HG03575 (cell line): Measurements from ENCODE around the gene AGBL4.
A peak's percentile ranks its signal among the peaks of the same experiment; 100 is the strongest.

ENCODE experiments used
- ATAC-seq: cut with Tn5 transposase; IDR thresholded peaks from one replicate; pipeline ENCODE4 v1.9.1; 2021; ENCODE audit not compliant: unreplicated experiment, insufficient number of reproducible peaks, low FRiP score; ENCODE audit errors: extremely low read depth

AGBL4 gene

DNA sequence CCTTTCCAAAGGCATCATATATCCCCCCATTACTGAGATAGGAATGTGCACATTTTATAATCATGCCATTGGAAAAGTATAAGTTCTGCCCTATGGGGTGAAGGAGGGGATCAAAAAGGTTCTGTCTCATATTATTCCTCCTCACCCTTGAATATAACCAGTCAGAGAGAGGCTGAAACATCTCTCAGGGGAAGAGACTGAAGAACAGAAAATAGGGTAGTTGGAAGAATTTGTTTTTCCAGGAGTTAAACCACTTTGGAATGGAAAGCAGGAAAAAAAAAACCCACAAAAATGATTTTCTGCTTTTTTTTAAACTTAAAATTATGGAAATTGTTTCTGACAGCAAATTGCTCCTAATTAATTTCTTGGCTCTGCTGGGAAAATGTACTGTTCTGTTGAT is 1194.3 kb downstream of the AGBL4 start:
- ATAC-seq = no peak

DNA sequence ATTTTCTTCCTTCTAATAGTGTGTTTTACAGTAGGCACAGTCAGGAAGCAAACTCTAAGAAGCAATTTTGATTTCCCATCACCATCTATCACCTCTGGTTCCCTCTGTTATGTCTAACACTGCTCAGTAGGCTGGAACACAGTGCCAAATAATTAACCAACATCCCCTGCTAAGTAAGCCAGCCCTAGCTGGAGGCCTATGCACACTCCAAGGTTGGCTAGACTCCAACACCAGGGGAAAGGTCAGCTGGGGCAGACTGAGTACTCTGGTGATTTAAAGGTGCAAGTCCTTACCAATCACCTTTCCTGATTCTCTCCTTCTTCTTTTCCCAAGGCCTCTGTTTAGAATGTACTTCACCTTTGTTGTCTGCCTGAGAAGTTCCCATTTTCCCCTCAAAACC is 1200.6 kb downstream of the AGBL4 start:
- ATAC-seq = no peak

DNA sequence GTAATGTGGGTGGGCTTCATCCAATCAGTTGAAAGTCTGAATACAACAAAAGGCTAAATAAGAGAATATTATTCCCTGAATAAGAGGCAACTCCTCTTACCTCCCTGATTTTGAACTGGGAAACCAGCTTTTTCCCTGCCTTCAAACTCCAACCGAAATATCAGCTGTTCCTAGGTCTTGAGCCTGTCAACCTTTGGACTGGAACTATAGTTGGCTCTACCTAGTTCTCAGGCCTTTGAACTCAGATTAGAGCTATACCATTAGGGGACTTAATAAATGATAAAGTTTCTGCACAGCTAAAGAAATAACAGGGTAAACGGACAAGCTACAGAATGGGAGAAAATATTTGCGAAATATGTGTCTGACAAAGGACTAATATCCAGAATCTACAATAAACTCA is 1203.3 kb downstream of the AGBL4 start:
- ATAC-seq = no peak

DNA sequence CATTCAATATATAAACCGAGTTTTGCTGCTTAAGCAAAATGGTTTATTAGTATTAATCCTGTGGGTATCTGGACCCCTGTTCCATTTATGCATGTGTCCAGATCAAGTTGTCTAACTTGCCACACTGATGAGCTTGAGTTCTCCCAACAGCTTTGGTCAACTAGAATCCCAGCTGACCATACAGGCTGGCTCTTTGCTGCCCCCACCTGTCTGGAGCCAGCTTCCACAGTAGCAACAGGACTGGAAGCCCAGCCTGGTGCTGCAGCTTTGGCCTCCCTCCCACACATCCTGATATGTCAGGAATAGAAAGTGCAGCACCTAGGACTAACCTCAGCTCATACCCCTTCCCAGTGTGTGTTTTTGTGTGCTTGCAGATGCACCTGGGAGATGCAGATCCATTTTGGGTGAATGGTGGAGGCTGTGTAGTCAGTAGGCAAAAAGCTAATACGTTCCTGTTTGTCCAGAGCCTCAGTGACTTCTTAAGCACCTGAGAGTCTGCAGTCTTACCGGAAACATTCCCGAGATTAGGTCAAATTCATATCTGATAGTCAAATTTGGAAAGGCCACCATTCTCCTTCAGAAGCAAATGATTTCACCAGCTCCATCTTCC is 1206.1 kb downstream of the AGBL4 start:
- no peak for ATAC-seq

GRCh38 chr1:48810740-48811139 is 1213.0 kb downstream of the AGBL4 start:
- no peak for ATAC-seq

GRCh38 chr1:48808496-48808895 is 1215.3 kb downstream of the AGBL4 start:
- no peak for ATAC-seq

- ATAC-seq = no peak
Measured at GRCh38 chr1:48807554-48808260, 1216.0 kb downstream of the AGBL4 start.

DNA sequence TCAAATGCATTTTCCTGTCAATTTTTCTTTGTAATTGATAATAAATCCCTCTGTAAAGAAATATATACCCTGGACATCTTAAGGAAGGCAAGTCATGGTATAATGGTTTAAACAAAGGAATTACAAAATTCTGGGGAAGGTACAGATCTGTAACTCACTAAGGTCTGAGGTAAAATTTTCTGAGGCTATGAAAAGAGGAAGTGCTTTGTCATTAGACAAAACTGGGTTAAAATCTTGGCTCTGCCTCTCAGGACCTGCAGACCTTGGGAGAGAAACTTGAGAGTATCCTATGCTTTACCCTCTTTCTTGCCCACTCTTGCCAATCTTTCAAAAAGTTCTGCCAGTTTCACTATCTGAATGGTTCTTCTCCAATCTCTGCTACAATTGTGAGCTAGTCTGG is 1220.3 kb downstream of the AGBL4 start:
- no peak for ATAC-seq

- ATAC-seq = no peak
Measured at GRCh38 chr1:48794816-48795215, 1228.9 kb downstream of the AGBL4 start.

DNA sequence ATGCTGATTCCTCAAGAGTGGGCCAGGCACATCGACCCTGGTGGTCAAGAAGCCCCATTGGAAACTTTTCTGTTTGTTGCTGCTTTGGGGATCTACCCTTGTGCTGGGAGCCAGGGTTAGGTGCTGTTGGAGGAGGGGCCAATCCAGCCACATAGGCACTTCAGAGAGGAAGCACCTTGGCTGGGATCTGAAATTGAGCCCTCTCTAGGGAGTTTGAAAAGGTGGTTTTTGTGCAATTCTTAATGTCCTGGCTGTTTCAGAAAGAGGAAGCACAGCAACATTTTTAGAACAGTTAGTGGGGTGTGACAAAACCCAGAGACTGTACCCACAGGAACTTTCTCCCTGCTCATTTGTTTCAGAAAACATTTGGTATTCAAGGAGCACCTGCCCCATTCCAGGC is 1229.9 kb downstream of the AGBL4 start:
- ATAC-seq = peak; percentile 93

GRCh38 chr1:48792961-48793360 is 1230.8 kb downstream of the AGBL4 start:
- ATAC-seq = no peak

GRCh38 chr1:48790397-48790796 is 1233.4 kb downstream of the AGBL4 start:
- no peak for ATAC-seq

DNA sequence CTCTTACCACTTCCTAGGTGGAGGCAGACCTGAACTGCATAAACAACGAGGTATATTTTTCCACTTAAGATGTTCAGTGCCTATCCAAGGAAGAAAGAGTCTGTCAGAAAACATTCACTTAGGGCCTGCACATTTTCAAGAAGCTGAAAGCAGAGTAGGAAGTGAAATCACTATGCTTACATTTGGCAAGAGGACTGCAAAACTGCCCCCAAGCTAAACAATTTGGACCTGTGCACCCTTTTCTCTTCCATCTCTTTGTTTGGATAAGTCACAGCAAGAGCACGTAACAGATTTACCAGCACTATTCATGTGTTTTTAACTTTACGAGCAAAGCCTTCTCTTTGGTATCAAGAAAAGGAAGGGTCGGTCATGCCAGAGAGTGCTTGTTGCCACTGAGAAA is 1233.9 kb downstream of the AGBL4 start:
- no peak for ATAC-seq

- ATAC-seq = no peak
Measured at GRCh38 chr1:48785869-48786268, 1237.9 kb downstream of the AGBL4 start.

- no peak for ATAC-seq
Measured at GRCh38 chr1:48784301-48784700, 1239.5 kb downstream of the AGBL4 start.

GRCh38 chr1:48777219-48777895 is 1246.4 kb downstream of the AGBL4 start:
- ATAC-seq = no peak

DNA sequence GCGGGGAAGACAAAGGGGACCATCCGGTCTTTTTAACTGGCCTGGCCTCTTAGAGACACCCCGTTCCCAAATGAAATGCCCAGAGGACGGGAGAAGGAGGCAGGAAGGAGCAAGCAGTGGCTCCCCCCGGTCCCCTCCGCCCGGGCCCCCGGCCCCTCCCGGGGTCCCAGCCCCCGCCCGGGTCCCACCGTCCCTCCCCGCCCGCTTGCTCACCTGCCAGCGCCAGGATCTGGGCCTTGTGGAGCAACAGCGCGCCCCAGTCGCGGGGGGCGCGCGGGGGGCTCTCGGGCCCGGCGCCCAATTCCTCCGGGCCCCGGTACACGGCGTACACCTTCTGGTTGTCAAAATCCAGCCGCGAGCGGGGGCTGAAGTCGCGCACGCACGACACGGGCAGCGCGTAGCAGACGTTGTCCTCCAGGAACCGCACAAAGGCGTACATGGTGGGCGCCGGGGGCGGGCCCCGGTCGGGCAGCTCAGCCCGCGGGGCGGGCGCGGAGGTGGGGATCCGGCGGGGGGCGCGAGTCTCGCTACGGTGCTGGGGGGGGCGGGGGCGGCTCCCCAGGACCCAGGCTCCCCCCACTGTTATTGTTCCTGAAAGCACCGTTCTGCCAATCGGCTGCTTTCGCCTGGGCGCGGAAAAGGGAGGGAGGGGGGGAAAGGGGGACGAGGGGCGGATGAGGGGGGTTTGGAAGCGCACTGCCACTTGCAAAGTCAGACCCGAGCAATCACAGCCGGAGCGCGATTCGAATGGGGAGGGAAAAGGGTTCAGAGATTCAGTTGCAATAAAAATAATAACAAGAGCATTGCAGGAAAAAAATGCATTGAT is 1247.1 kb downstream of the AGBL4 start, which contains the start of gene BEND5:
TSS of gene BEND5 (minus strand) at position 499 of the 826 bp plus-strand sequence. CDS start at position 439, 60 bp downstream.
- ATAC-seq = no peak

GRCh38 chr1:48775831-48776392 is 1247.8 kb downstream of the AGBL4 start:
- ATAC-seq = no peak

DNA sequence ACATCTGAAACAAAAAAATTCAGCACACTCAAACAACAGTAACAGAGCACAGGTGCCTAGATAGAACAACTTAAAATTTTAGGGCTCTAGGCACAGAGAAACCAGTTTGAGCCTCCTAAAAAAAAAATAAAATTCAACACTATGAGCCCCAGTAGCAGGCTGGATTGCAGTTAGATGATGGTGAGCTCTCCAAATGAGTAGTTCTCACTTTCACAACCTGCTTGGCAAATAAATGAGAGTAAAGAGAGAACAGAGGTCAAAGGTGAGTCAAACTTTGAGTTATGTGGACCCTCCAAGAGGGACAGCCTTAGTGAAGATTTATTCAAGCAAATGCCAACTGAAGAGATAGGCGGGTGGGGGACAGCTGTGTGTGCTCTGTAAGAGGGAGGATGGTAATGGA is 1250.6 kb downstream of the AGBL4 start:
- ATAC-seq = no peak
